A549 (cell line): ENCODE data around the gene KLHL36. TPM values are rescaled to one million over a fixed set of nuclear protein-coding genes. Genes with fewer than 3 reads are reported as not detected.

Experiments used
- ATAC-seq, 2 experiments: fragments of 200-7000 bp in 1 of 2; fragments of >200 bp in 1 of 2; cut with Nextera tagmentation in 1 of 2; cut with Tn5 transposase in 1 of 2; 3 replicates each; pipeline versions ENCODE4 v1.8.0 to v1.9.1; 2018 to 2020; ENCODE audit warnings: mild to moderate bottlenecking in 1 of 2, moderate library complexity in 1 of 2
- CTCF ChIA-PET: fragments of 300-600 bp; sonication (Branson Sonifier 250); formaldehyde crosslinking; extraction: SDS; loops from one replicate; lab custom pipeline; 2021; ENCODE audit warnings: antibody characterized with exemption, inconsistent platforms; lab: Yijun Ruan, JAX
- POLR2A ChIA-PET: fragments of 350-600 bp; formaldehyde crosslinking; extraction: SDS; loops from one replicate; lab custom pipeline; 2021; ENCODE audit warnings: antibody characterized with exemption, inconsistent platforms; lab: Yijun Ruan, JAX
- DNase-seq, 2 experiments: peaks; one replicate each; pipeline versions ENCODE4 v3.0.0 to v3.0.0-alpha.2; 2011 to 2016; ENCODE audit warnings: low read depth in 1 of 2, low spot score in 1 of 2
- FAIRE-seq: peaks from 2 replicates; lab custom pipeline; 2011; peaks lifted over from hg19 to GRCh38; lab: Jason Lieb, UNC
- H3K27ac ChIP-seq, 2 experiments: fragments of >200 bp; sonication (Bioruptor Twin); formaldehyde crosslinking; 3 replicates each; pipeline ENCODE4 v1.5.1; 2016 to 2017
- H3K4me1 ChIP-seq: fragments of >200 bp; sonication (Bioruptor Twin); formaldehyde crosslinking; 3 replicates; pipeline ENCODE4 v1.6.1; 2016
- H3K4me2 ChIP-seq: fragments of >200 bp; sonication (Bioruptor Twin); formaldehyde crosslinking; 3 replicates; pipeline ENCODE4 v1.6.1; 2016
- H3K4me3 ChIP-seq: fragments of >200 bp; sonication (Bioruptor Twin); formaldehyde crosslinking; 3 replicates; pipeline ENCODE4 v1.5.1; 2016
- H3K9me3 ChIP-seq: fragments of >200 bp; sonication (Bioruptor Twin); formaldehyde crosslinking; 3 replicates; pipeline ENCODE4 v1.6.1; 2016
- BHLHE40 ChIP-seq: IDR thresholded peaks from 2 replicates; pipeline ENCODE4 v1.6.1; 2012; ENCODE audit warnings: low read depth, low read length, inconsistent platforms
- CHD2 ChIP-seq: fragments of 150-350 bp; IDR thresholded peaks from 2 replicates; pipeline ENCODE4 v1.6.1; 2014; ENCODE audit warnings: low read length; ENCODE audit not compliant: partially characterized antibody
- EHF ChIP-seq: fragments of 250-450 bp; sonication (Bioruptor Pico); IDR thresholded peaks from 2 replicates; pipeline ENCODE4 v1.5.0; 2020; ENCODE audit warnings: mild to moderate bottlenecking
- ESRRA ChIP-seq: fragments of 150-350 bp; IDR thresholded peaks from 2 replicates; pipeline ENCODE4 v1.6.1; 2014; ENCODE audit warnings: mild to moderate bottlenecking, low read length, borderline replicate concordance
- FOSB ChIP-seq: fragments of 250-450 bp; sonication (Bioruptor Pico); IDR thresholded peaks from 2 replicates; pipeline ENCODE4 v1.5.0; 2020; ENCODE audit warnings: mild to moderate bottlenecking, moderate library complexity
- FOSL2 ChIP-seq, 2 experiments: fragments of 450-650 bp in 1 of 2; fragments of >200 bp in 1 of 2; sonication (Bioruptor Twin) in 1 of 2; formaldehyde crosslinking; IDR thresholded peaks; 2 replicates each; pipeline versions ENCODE4 v1.5.0 to v1.6.1; 2016 to 2020; ENCODE audit warnings: mild to moderate bottlenecking in 1 of 2, moderate library complexity in 1 of 2
- GATA3 ChIP-seq: IDR thresholded peaks from 2 replicates; pipeline ENCODE4 v1.6.1; 2012; ENCODE audit warnings: borderline replicate concordance
- HEYL ChIP-seq: fragments of 250-450 bp; sonication (Bioruptor Pico); IDR thresholded peaks from 2 replicates; pipeline ENCODE4 v1.8.0; 2021; ENCODE audit warnings: mild to moderate bottlenecking, moderate library complexity
- HOXB13 ChIP-seq: fragments of 250-450 bp; sonication (Bioruptor Pico); IDR thresholded peaks from 2 replicates; pipeline ENCODE4 v1.5.0; 2020; ENCODE audit warnings: low read depth, mild to moderate bottlenecking, moderate library complexity
- KDM5A ChIP-seq: fragments of 200-600 bp; sonication (generic); IDR thresholded peaks from 2 replicates; pipeline ENCODE4 v1.6.1; 2016; ENCODE audit warnings: antibody characterized with exemption, mild to moderate bottlenecking
- MAFK ChIP-seq: fragments of 450-650 bp; IDR thresholded peaks from 2 replicates; pipeline ENCODE4 v1.6.1; 2014; ENCODE audit not compliant: partially characterized antibody
- NFE2L2 ChIP-seq: fragments of 150-350 bp; conservative IDR thresholded peaks from 2 replicates; pipeline ENCODE4 v1.6.1; 2014; ENCODE audit warnings: low read length
- NPAS2 ChIP-seq: fragments of 250-450 bp; sonication (Bioruptor Pico); IDR thresholded peaks from 2 replicates; pipeline ENCODE4 v1.8.0; 2022; ENCODE audit warnings: mild to moderate bottlenecking, moderate library complexity, borderline replicate concordance
- POLR2AphosphoS2 ChIP-seq: conservative IDR thresholded peaks from 2 replicates; pipeline ENCODE4 v1.6.1; 2012; ENCODE audit warnings: low read length, improper control_type of control experiment, inconsistent platforms
- RAD21 ChIP-seq, 2 experiments: fragments of >200 bp in 1 of 2; sonication (Bioruptor Twin) in 1 of 2; formaldehyde crosslinking in 1 of 2; IDR thresholded peaks in 1 of 2; conservative IDR thresholded peaks in 1 of 2; 2 replicates in 1 of 2; 3 replicates in 1 of 2; pipeline ENCODE4 v1.6.1; 2012 to 2018; ENCODE audit warnings: inconsistent platforms in 1 of 2
- RCOR1 ChIP-seq: fragments of 150-350 bp; IDR thresholded peaks from 2 replicates; pipeline ENCODE4 v1.6.1; 2014; ENCODE audit warnings: antibody characterized with exemption, low read length, low read depth
- RFX5 ChIP-seq: fragments of 450-650 bp; IDR thresholded peaks from 2 replicates; pipeline ENCODE4 v1.7.1; 2014; ENCODE audit warnings: antibody characterized with exemption, mild to moderate bottlenecking, moderate library complexity
- RNF2 ChIP-seq: fragments of 200-600 bp; sonication (generic); IDR thresholded peaks from 2 replicates; pipeline ENCODE4 v1.6.1; 2016; ENCODE audit warnings: low read depth, mild to moderate bottlenecking, antibody characterized with exemption, moderate library complexity, borderline replicate concordance
- SMC3 ChIP-seq: fragments of >200 bp; sonication (Bioruptor Twin); formaldehyde crosslinking; IDR thresholded peaks from 3 replicates; pipeline ENCODE4 v1.6.1; 2018; ENCODE audit warnings: inconsistent platforms
- SREBF2 ChIP-seq: fragments of 450-650 bp; IDR thresholded peaks from 2 replicates; pipeline ENCODE4 v1.6.1; 2014; ENCODE audit warnings: mild to moderate bottlenecking, moderate library complexity
- TFCP2L1 ChIP-seq: fragments of 250-450 bp; sonication (Bioruptor Pico); IDR thresholded peaks from 2 replicates; pipeline ENCODE4 v1.5.0; 2021; ENCODE audit warnings: mild to moderate bottlenecking
- ZFP36 ChIP-seq: fragments of 450-650 bp; IDR thresholded peaks from 2 replicates; pipeline ENCODE4 v1.6.1; 2014; ENCODE audit warnings: borderline replicate concordance; ENCODE audit not compliant: partially characterized antibody
- ZNF302 ChIP-seq: fragments of 250-450 bp; sonication (Bioruptor Pico); IDR thresholded peaks from 2 replicates; pipeline ENCODE4 v1.9.0; 2021; ENCODE audit warnings: inconsistent platforms, mild to moderate bottlenecking, moderate library complexity
- WGBS: methylation state at CpG from one replicate; pipeline ENCODE4 v1.1.6; 2017; ENCODE audit errors: missing lambda C conversion rate; 5-methylcytosine and 5-hydroxymethylcytosine counted together
- polyA plus RNA-seq, 4 experiments: library from polyadenylated mRNA; depleted of rRNA in 3 of 4; stranded (reverse); fragments of >200 nt; fragmentation: RNase III in 1 of 4; extraction: RNeasy Plus Mini Kit Qiagen cat#74134 plus additional on column Dnase treatment in 1 of 4; gene quantifications; 2 replicates in 3 of 4; 3 replicates in 1 of 4; pipeline ENCODE4 v1.2.3, GENCODE V29; 2011 to 2017
- TF ChIP-seq, protein P1 (sequence below): fragments of 250-450 bp; sonication (Bioruptor Pico); IDR thresholded peaks from 2 replicates; pipeline ENCODE4 v1.5.0; 2021; ENCODE audit warnings: mild to moderate bottlenecking, moderate library complexity, borderline replicate concordance
- TF ChIP-seq, protein P2 (sequence below): fragments of >200 bp; sonication (Bioruptor Twin); formaldehyde crosslinking; IDR thresholded peaks from 3 replicates; pipeline ENCODE4 v1.5.1; 2016
- TF ChIP-seq, protein P3 (sequence below): IDR thresholded peaks from 2 replicates; pipeline ENCODE4 v1.6.1; 2012

KLHL36 gene
- polyA plus RNA-seq, 2 of the 4 experiments (the other 2 are of a cell fraction): 20.0 to 21.0 TPM

DNA sequence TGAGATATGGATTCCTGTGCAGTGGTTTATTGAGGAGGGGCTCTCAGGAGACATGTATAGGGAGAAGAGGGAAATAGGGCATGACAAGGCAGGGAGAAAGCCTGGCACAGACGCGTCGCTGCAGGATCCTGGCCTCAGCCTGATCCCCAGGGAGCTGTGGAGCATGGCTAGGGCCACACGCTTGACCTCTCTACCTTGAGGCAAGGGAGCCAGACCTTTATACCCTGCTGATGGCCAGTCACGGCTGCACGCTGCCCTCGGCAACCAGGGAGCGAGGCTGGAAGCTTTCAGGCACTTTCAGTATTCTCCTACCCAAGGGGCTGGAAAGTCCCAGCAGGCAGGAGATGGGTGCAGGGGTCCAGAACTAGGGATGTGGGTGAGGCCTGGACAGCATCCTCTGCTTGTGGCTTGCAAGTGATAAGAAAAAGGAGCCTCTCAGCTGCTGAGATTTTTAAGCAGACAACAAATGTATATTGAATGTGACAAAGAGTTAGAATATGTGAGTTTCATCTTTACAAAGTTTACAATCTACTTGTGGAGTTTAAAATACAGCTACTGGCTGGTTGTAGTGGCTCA, 10.0 kb upstream of the KLHL36 start:
- ChIA-PET CTCF (interaction anchor here (1.0 to 2.2 kb wide), 6 partner anchors 10 to 128 kb away, joined by 3 to 10 read pairs (median 4); no protein-coding TSS in a partner anchor), POLR2A (no interaction called here)
- no peaks in the 10 kb centered on the region for H3K4me1 ChIP-seq
- no peak for ATAC-seq
- WGBS: 90% methylated on average over 7 of the region's 8 CpGs
- FAIRE-seq: no peak
- no peak overlapping the region for H3K4me2 ChIP-seq
- H3K9me3 ChIP-seq: no peaks in the 10 kb centered on the region
- DNase-seq: no peak
- no peak overlapping the region for H3K27ac ChIP-seq
- TF ChIP-seq ZFP36: no peak
- TF ChIP-seq FOSL2 (IDR thresholded peaks at IDR 0.05): no peak
- TF ChIP-seq FOSL2 (CRISPR knock-in tag; IDR thresholded peaks at IDR 0.05): no peak
- TF ChIP-seq SREBF2: no peak
- TF ChIP-seq RNF2: no peak
- no peak for TF ChIP-seq RAD21 (conservative IDR thresholded peaks at IDR 0.05 in 1 of 2, IDR thresholded peaks at IDR 0.05 in 1 of 2)
- no peak for TF ChIP-seq NPAS2 (CRISPR knock-in tag)
- no peak for TF ChIP-seq BHLHE40
- no peak for TF ChIP-seq NFE2L2
- TF ChIP-seq MAFK: no peak
- no peak for TF ChIP-seq FOSB (CRISPR knock-in tag)
- no peak for TF ChIP-seq RFX5
- TF ChIP-seq KDM5A: no peak
- no peak for TF ChIP-seq POLR2AphosphoS2
- TF ChIP-seq, all 56 proteins: peak for 0
- H3K4me3 ChIP-seq: no peak overlapping the region

DNA sequence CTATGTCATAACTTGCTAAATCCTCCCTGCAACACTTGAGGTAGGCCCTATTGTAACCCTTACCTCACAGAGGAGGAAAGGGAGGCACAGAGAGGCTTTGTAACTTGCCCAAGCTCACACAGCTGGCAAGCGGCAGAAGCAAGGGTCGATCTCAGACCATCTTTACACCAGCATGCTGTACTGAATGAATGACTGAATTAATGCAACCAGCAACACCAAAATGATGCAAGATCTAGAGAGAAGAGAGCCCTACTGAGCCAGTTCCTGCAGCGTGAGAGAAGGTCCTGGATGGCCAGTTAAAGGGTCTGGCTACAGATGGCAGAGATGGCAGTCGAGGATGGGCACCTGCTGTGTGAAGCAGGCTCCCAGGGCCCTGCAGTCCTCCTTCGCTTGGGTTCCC, 8.2 kb upstream of the KLHL36 start:
- TF ChIP-seq EHF (CRISPR knock-in tag) (no peak), BHLHE40 (no peak), ZNF302 (CRISPR knock-in tag) (no peak), RFX5 (no peak), HOXB13 (CRISPR knock-in tag) (no peak), ESRRA (no peak), CHD2 (no peak), SMC3 (no peak), RAD21 (conservative IDR thresholded peaks at IDR 0.05 in 1 of 2, IDR thresholded peaks at IDR 0.05 in 1 of 2) (no peak), FOSB (CRISPR knock-in tag) (no peak), NPAS2 (CRISPR knock-in tag) (no peak), TFCP2L1 (CRISPR knock-in tag) (no peak), HEYL (CRISPR knock-in tag) (no peak), RCOR1 (no peak), GATA3 (no peak)
- TF ChIP-seq, protein P1, sequence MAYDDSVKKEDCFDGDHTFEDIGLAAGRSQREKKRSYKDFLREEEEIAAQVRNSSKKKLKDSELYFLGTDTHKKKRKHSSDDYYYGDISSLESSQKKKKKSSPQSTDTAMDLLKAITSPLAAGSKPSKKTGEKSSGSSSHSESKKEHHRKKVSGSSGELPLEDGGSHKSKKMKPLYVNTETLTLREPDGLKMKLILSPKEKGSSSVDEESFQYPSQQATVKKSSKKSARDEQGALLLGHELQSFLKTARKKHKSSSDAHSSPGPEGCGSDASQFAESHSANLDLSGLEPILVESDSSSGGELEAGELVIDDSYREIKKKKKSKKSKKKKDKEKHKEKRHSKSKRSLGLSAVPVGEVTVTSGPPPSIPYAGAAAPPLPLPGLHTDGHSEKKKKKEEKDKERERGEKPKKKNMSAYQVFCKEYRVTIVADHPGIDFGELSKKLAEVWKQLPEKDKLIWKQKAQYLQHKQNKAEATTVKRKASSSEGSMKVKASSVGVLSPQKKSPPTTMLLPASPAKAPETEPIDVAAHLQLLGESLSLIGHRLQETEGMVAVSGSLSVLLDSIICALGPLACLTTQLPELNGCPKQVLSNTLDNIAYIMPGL (CRISPR knock-in tag): no peak
- TF ChIP-seq, protein P2, sequence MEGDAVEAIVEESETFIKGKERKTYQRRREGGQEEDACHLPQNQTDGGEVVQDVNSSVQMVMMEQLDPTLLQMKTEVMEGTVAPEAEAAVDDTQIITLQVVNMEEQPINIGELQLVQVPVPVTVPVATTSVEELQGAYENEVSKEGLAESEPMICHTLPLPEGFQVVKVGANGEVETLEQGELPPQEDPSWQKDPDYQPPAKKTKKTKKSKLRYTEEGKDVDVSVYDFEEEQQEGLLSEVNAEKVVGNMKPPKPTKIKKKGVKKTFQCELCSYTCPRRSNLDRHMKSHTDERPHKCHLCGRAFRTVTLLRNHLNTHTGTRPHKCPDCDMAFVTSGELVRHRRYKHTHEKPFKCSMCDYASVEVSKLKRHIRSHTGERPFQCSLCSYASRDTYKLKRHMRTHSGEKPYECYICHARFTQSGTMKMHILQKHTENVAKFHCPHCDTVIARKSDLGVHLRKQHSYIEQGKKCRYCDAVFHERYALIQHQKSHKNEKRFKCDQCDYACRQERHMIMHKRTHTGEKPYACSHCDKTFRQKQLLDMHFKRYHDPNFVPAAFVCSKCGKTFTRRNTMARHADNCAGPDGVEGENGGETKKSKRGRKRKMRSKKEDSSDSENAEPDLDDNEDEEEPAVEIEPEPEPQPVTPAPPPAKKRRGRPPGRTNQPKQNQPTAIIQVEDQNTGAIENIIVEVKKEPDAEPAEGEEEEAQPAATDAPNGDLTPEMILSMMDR: no peak
- TF ChIP-seq, protein P3, sequence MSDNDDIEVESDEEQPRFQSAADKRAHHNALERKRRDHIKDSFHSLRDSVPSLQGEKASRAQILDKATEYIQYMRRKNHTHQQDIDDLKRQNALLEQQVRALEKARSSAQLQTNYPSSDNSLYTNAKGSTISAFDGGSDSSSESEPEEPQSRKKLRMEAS: no peak
- TF ChIP-seq, all 56 proteins: peak for 0
- 72% methylated on average over 4 of the region's 5 CpGs for WGBS
- POLR2A ChIA-PET: no interaction called here
- no peaks in the 10 kb centered on the region for H3K4me1 ChIP-seq
- H3K27ac ChIP-seq: no peak overlapping the region
- no peaks in the 10 kb centered on the region for H3K9me3 ChIP-seq
- FAIRE-seq (no peak), ATAC-seq (no peak), DNase-seq (no peak)
- CTCF ChIA-PET: interaction anchor here (1.1 kb wide), 1 partner anchor 32 kb away, joined by 3 read pairs; no protein-coding TSS in a partner anchor
- H3K4me3 ChIP-seq: no peak overlapping the region
- no peak overlapping the region for H3K4me2 ChIP-seq
